Measurements from ENCODE around the gene APBB2.
"Not testable (repeated sequence)": the region's sequence is repeated elsewhere in the genome, so short reads cannot be mapped to it uniquely, and the experiment has no call there.

APBB2 gene

DNA sequence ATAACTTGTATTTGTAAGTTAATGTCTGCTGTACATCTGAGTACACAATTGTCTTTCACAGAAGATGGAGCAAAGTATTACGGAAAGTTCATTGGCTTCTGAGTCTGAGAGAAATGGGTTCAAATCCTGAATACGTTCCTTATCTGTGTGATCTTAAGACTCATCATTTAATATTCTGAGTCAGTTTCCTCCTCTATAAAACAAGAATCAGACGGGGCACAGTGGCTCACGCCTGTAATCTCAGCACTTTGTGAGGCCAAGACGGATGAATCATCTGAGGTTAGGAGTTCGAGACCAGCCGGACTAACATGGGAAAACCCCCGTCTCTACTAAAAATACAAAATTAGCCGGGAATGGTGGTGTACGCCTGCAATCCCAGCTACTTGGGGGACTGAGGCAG lies 57.8 kb downstream of the APBB2 start:
- peak; percentile 52 for DNase-seq (ENCODE audit: low spot score)

DNA sequence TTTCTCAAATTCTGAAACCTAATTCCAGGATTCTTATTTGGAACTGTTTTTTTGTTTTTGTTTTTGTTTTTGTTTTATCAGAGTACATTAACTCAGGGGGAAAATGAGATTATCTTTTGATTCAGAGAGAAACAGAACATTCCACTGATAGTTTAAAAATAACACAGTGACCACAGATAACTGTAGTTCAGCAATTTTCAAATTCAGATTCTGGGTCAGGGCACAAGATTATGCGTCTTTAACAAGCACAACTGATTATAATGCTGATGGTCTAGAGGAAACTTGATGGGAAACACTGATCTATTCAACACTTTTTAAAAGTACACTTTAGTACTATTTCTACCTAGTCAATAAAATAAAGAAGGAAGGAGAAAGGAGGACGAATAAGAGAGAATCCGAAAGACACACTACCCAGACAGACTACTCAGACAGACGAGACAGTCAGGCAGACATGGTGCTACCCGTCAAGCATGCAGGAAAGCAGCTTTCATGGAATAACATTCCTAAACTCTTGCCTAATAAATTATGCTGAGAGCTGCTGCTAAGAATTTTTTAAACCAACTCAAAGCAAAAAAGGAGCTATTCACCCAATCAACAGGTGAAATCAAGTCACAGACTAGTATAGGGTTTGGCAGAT lies 59.0 kb downstream of the APBB2 start:
- DNase-seq (ENCODE audit: low spot score), result no peak

- no peak for DNase-seq (ENCODE audit: low spot score)
Measured at GRCh38 chr4:41154814-41155177, 59.5 kb downstream of the APBB2 start.

DNA sequence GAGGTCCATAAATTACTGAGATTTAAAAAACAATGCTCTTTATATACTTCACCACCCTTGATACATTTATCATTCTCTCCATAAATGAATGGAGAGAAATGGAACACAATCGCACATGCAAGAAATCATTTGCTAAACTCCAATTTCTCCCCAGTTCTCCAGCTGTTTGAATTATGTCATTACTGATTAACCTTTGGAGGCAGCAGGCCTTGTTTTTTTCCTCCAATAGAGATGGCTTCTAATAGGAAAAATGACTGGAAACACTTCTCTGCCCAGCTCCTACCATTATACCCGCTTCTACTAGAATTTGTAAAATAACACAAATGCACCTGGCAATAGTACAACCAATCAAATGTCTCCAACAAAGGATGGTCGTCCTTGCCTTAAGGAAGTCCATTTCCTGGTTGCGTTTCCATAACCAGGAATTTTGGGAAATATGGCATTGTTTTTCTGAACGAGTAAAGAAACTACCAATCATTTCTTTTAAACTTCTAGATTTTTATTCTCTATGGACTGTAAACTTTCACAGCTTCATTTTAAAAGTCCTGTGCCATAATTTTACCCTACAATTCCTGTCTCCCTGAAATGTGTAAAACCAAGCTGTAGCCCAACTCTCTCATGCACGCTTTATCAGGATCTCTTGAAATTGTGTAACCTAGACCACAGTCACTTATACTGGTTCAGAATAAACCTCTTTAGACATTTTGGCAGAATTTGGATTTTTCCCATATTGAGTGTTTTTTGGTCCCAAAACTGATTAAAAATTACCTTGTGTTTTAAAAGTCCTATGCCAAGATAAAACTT lies 60.1 kb downstream of the APBB2 start:
- DNase-seq (ENCODE audit: low spot score), result no peak

- DNase-seq (ENCODE audit: low spot score), result no peak
Measured at GRCh38 chr4:41150401-41150800, 63.9 kb downstream of the APBB2 start.

- DNase-seq (ENCODE audit: low spot score), result not testable (repeated sequence)
Measured at GRCh38 chr4:41149568-41149967, 64.8 kb downstream of the APBB2 start.

GRCh38 chr4:41148931-41149330 lies 65.4 kb downstream of the APBB2 start:
- DNase-seq (ENCODE audit: low spot score), result no peak

- DNase-seq (ENCODE audit: low spot score), result no peak
Measured at GRCh38 chr4:41148292-41148691, 66.0 kb downstream of the APBB2 start.

GRCh38 chr4:41147570-41147969 lies 66.8 kb downstream of the APBB2 start:
- not testable (repeated sequence) for DNase-seq (ENCODE audit: low spot score)

DNA sequence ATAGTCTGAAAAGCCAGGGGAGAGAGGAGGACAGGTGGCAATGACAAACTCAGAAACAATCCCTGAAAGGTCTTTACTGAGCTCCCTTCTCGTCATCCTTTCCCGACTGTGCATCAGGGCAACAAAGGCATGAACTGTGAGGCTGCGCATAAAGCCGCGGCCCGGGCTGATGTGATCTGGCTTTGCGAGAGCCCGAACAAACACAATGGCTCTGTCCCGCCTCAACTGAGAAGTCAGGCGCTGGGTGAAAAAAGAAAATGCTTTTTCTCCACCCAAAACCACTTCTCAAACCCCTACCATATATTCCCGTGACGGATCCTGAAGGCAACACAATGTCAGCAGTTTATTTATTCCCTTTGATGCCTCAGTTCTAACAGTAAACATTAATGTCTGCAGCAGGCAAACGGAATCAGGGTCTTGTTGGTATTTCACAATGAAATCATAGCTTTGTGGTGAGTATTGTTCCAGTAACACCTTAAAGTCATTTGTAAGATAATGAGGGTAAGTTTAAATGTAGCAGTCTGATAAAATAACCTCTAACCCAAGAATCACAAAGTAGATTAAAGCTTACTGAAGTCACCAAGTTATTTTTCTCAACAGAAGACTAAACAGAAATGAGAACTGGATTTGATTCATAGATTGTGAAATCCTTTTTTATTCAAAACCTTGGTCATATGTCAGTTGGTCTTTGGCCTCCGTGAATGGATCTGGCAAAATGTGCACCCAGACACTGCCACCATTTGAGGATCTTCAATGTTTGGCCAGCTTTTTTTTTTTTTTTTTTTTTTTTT lies 67.4 kb downstream of the APBB2 start:
- no peak for DNase-seq (ENCODE audit: low spot score)

DNA sequence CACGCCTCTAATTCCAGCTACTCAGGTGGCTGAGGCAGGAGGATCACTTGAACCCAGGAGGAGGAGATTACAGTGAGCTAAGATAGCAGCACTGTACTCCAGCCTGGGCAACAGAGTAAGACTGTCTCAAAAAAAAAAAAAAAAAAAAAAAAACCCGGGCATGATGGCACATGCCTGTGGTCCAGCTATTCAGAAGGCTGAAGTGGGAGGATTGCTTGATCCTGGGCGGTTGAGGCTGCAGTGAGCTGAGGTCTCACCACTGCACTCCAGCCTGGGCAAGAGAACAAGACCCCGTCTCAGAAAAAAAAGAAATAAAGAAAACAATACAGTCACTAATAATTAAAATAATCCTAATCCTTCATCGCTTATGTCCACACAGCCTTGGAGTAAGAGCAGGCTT lies 68.1 kb downstream of the APBB2 start:
- no peak for DNase-seq (ENCODE audit: low spot score)

DNA sequence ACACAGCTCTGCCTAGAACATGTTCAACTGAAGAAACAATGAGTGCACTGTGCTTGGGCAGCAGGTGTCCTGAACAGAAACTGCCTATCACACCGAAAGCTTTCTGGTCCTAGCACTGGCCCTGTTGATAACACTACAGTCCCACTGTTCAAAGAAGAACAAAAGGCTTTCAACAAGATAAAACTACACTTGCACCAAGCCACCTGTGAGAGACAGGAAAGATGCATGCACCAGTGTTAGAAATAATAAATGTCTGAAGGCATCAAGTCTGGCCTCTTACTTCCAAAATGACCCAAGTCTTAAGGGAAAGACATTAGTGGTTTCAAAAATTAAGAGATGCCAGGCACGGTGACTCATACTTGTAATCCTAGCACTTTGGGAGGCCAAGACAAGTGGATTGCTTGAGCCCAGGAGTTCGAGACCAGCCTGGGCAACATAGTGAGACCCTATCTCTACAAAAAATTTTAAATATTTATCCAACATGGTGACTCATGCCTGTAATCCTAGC lies 68.7 kb downstream of the APBB2 start:
- DNase-seq (ENCODE audit: low spot score), result no peak

DNA sequence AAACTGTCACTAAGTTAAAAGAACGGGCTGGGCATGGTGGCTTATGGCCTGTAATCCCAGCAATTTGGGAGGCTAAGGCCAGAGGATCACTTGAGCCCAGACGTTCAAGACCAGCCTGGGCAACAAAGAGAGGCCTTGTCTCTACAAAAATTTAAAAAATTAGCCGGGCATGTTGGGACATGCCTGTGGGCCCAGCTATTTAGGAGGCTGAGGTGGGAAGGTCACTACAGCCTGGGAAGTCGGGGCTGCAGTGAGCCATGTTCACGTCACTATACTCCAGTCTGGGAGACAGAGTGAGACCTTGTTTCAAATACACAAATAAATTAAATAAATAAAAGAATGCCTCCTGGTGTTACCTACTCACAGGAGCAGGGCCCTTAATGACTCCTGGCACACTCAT lies 69.5 kb downstream of the APBB2 start:
- DNase-seq (ENCODE audit: low spot score), result no peak

- no peak for DNase-seq (ENCODE audit: low spot score)
Measured at GRCh38 chr4:41144040-41144379, 70.3 kb downstream of the APBB2 start.

- DNase-seq (ENCODE audit: low spot score), result no peak
Measured at GRCh38 chr4:41143311-41144039, 70.9 kb downstream of the APBB2 start.

GRCh38 chr4:41142376-41143310 lies 71.7 kb downstream of the APBB2 start:
- DNase-seq (ENCODE audit: low spot score), result no peak

GRCh38 chr4:41141900-41142299 lies 72.4 kb downstream of the APBB2 start:
- peak; percentile 86 for DNase-seq (ENCODE audit: low spot score)

GRCh38 chr4:41140410-41140809 lies 73.9 kb downstream of the APBB2 start:
- DNase-seq (ENCODE audit: low spot score), result no peak

DNA sequence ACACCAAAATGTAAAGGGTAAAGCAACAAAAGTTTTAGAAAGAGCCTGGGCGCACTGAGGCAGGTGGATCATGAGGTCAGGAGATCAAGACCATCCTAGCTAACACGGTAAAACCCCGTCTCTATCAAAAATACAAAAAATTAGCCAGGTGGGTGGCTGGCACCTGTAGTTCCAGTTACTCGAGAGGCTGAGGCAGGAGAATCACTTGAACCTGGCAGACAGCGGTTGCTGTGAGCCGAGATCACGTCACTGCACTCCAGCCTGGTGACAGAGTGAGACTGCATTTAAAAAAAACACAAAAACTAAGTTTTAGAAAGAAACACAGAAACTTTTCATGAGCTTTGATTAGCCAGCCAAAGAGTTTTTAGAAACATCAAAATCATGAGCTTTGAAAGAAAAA lies 76.5 kb downstream of the APBB2 start:
- no peak for DNase-seq (ENCODE audit: low spot score)

DNA sequence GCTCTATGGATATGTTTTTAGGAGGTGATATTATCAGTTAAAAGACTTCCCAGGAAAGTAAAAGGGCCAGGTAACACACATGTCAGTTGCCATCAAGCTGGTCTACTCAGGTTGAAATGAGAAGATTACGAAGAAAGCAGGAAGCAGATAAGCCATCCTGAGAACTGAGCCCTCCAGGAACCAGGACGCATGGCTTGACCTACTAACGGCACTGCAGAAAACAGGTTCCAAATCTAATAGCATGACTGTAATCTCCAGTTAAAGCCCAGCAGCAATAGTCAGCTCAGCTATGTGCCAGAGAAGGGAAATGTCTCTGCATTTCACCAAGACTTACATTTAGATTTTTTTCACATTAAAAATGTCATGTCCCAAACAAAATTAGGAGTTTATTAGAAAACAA lies 77.9 kb downstream of the APBB2 start:
- DNase-seq (ENCODE audit: low spot score), result no peak

DNA sequence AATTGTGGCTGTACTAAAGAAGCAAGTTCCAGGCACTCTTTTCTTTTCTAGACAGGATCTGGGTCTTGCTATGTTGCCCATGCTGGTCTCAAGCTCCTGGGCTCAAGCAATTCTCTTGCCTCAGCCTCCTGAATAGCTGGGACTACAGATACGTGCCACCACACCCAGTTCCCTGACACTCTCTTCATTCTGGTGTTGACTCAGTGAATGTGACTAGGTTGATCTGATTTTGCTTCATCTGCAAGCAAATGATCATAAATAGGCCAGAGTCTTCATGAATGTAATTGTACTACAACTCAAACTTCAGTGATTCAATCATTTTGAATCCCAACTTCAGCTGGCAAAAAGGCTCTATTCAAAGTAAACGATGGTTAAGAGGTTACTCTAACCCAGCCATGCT lies 78.5 kb downstream of the APBB2 start:
- no peak for DNase-seq (ENCODE audit: low spot score)

Measured in kidney capillary endothelial cell (primary cell).